GM12891 (cell line): ENCODE data around the gene LRRC59.

ENCODE experiments used
- POLR2A ChIP-seq: IDR thresholded peaks from 2 replicates; pipeline ENCODE4 v1.6.1; 2011; ENCODE audit warnings: low read depth, low read length, control low read depth
- POLR2AphosphoS5 ChIP-seq: IDR thresholded peaks from 2 replicates; pipeline ENCODE4 v1.6.1; 2011; ENCODE audit warnings: low read depth, low read length, control low read depth
- TAF1 ChIP-seq: IDR thresholded peaks from 2 replicates; pipeline ENCODE4 v1.6.1; 2011; ENCODE audit warnings: low read depth, low read length, control low read depth

DNA sequence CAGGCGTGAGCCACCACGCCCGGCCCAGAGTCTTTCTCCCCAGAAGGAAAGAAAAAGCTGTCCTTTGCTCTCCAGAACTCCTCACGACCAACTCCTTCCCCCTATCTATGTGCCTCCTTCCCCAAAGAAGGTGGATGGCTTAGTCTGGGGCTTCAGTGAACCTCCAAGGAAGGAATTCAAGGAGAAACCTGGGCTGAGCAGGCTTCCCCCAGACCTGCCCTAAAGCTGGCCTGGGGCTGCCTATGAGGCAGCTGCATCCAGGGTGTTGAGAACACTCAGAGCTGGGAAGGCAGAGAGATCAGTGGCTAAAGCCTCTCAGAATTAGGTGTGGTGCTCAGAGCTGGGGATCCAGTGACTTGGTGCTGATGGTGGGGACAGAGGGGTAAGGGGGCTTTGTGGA, 32.5 kb upstream of the LRRC59 start:
- TF ChIP-seq POLR2A: no peak
- TF ChIP-seq POLR2AphosphoS5: no peak
- TF ChIP-seq TAF1: no peak
